COR-L47 (cell line): ENCODE results near the gene EVI2A.
"Not testable (repeated sequence)": the region's sequence is repeated elsewhere in the genome, so short reads cannot be mapped to it uniquely, and the experiment has no call there.

Source experiments
- DNase-seq: peaks from one replicate; lab custom pipeline; 2025; lab: John Stamatoyannopoulos, UW

The EVI2A gene

DNA sequence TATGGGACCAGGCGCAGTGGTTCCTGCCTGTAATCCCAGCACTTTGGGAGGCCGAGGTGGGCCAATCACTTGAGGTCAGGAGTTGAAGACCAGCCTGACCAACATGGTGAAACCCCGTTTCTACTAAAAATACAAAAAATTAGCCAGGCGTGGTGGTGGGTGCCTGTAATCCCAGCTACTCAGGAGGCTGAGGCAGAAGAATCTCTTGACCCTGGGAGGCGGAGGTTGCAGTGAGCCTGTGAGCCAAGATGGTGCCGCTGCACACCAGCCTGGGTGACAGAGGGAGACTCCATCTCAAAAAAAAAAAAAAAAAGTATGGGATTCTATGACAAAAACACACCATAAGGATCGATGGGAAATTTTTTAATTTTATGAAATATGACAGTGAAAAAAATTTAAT is 9.2 kb downstream of the EVI2A start:
- DNase-seq: not testable (repeated sequence)

DNA sequence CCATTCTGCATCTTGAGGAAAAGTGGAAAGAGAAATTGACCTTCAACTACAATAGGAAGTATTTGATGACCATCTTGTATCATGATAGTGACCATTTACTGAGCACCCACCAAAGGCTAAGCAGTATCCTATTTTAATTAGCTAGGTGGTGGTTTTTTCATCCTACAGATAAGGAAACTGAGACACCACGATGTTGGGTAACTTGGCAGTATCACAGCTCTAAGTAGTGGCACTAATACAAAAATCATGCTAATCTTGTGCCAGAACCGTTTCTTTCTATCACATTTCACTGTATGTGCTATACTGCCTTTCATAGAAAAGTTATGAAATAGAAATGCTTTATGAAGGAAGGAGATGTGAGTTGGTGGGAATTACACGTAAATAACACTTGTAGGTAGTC is 9.9 kb downstream of the EVI2A start:
- no peak for DNase-seq

DNA sequence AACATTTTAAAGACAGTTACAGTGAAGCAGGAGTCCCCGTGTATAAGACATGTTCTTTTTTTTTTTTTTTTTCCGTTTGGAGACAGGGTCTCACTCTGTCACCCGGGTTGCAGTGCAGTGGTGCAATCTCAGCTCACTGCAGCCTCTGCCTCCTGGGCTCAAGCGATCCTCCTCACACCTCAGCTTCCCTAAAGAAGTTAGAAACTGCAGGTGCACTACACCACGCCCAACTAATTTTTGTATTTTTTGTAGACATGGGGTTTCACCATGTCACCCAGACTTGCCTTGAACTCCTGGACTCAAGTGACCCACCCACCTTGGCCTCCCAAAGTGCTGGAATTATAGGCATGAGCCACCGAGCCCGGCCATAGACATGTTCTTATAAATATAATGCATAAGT is 10.5 kb downstream of the EVI2A start:
- DNase-seq: no peak

DNA sequence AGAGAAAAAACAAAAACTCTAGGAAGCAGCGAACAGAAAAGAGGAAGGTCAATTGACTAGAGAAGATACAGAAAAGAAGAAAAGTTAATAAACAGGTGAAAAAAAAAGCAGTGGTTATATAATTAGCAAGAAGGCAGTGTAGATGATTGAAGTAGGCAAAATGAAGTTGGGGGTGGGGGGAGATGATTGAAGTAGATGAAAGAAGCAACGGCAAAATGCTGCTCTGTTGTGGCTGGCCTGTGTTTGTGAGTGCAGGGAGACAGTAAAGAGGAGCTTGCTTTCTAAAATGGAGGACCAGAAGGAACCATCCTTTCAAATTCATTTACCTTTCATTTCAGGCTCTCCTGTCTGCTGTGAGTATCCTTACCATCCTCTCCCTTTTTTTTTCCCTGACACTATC is 11.2 kb downstream of the EVI2A start:
- no peak for DNase-seq

DNA sequence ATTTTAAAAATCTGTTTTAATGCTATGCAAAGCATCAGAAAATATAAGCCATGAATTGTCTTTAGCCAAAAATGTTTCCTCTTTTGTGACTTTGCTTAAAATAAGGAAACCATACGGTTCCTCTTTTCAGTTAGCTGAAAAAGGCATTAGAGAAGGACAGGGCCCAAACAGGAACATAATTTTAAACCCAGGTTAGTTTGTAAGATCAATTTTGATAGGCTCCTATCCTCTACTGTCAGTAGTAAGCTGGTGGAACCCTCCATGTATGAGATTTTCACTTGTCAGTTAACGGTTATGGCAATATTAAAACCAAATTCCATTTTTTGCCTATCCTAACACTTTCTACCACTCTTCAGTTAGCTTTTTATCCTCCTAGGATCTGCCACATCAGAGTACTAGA is 11.9 kb downstream of the EVI2A start:
- no peak for DNase-seq

DNA sequence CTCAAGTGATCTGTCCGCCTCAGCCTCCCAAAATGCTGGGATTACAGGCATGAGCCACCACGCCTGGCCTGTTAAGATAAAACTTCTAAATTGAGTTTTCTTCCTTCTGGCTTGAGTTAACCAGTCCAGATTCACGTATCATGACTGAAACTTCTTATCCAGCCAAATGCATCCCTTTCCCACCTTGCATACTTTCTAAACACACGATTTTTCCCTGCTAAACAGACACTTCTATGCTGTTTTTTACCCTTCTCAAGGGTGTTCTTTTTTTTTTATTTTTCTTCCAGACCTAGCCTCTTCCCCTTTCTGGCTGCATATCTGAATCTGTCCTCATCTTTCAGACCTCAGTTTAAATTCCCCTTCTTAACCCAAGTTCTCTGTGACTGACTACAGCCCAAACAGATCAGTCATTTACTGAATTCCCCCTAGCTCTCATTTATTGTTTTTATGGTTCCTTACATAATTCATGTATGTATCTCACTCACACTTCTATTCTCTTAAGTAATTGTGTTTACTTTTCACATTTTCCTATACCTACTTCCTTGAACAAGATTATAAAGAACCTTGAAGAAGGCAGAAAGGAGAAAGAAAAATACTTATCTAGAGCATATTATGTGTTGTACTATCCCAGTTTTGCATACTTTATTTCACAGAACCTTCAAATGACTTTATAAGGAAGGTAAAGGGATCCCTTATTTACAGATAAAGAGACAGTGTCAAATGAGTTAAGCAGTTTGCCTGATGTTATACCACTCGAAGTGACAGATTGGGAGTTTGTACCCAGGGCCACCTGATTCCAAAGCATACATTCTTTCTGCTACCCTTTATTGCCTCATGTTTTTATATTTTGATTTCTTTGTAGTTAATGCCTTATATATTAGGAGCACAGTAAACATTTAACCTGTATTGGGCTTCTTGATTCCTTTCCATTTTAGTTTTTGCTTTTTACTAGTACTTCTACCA is 12.8 kb downstream of the EVI2A start:
- DNase-seq: no peak

DNA sequence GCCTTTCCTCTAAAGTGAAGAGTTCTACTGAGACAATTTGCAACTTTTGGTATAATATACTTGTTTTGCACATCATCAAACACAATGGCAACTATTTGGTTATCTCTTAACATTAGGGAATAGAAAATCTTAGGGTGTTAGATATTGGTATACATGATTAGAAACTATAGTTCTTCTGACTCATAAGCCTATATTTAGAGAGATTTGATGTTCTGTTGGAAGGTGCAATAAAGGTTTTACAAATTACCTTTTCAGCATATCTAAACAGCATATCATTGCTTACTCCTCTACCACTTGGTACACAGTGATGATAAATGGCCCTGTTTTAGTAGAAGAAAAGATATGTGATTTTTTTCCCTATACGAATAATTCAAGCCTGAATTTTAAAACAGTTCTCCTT is 13.8 kb downstream of the EVI2A start:
- DNase-seq: no peak

DNA sequence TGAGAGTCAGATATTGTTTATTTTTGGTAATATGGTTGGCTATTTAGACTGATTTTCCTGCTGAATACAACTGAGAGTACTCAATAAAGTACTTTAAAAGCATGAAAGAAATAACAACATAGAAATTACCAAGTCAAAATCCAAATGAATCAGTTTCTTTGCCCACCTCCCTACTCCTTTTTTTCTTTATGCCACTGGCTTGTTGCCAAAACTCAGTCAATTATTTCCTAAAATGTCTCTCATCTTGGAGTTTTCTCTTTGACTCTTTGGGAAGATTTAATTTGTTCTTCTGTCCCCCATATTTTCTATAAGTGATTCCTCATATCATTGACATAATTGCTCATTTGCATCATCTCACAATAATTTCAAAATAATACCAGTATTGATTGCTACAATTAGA is 21.8 kb downstream of the EVI2A start:
- no peak for DNase-seq

DNA sequence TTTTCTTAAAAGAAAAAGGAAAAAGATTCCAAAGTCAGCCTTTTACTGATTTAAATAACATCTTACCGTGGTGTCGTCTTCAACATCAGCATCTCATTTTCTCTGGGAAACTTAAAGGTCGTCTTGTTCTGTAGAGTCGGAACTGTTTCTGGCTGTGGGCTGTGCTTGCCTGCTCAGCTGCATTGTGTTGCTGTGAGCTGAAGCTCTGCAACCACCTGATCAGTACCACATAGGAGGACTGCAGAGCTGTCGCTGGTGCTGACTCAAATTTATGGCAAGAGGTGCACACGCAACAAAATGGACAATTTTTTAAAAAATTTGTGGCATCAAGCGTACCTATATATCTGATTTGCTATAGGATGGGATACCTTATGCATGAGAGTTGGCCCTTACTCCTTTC is 24.3 kb downstream of the EVI2A start, which contains the start of gene OMG:
Gene OMG, minus strand, starts transcription at position 150 of the 400 bp plus-strand sequence. CDS start 908 bp downstream, outside the sequence.
- DNase-seq: no peak

DNA sequence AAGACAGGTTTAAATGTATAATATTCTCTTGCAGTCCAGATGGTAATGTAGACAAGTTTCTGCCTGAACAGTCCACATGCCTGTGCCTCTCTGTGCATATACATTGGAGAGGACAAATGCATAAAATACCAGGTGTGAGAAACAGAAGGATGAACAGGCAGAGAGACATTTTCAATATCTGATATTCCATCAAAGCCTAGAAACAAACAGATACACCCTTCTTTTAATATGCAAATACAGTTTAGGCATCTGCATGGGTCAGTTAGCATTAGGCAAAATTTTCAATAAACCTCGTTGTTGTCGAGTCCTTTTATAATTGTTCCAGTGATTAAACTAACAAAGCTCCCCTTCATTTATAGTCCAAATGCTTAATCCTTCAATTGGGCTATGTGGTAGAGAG is 25.3 kb downstream of the EVI2A start:
- no peak for DNase-seq

DNA sequence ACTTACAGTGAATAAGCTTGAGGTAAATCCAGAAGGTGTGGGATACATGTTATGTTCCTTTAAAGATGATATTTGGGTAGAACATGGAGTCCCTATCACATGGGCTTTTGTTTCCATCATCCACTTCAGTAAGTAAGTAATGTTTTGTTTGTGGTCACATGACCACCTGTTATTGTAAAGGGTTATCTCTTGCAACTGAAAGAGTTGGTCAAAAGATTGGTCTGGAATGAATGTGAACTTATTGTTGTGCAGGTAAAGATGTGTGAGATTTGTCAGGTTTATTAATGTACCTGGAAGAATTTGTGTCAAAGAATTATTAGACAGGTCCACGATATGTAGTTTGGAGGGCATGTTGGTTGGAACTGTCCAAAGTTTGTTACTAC is 25.9 kb downstream of the EVI2A start:
- DNase-seq: no peak

DNA sequence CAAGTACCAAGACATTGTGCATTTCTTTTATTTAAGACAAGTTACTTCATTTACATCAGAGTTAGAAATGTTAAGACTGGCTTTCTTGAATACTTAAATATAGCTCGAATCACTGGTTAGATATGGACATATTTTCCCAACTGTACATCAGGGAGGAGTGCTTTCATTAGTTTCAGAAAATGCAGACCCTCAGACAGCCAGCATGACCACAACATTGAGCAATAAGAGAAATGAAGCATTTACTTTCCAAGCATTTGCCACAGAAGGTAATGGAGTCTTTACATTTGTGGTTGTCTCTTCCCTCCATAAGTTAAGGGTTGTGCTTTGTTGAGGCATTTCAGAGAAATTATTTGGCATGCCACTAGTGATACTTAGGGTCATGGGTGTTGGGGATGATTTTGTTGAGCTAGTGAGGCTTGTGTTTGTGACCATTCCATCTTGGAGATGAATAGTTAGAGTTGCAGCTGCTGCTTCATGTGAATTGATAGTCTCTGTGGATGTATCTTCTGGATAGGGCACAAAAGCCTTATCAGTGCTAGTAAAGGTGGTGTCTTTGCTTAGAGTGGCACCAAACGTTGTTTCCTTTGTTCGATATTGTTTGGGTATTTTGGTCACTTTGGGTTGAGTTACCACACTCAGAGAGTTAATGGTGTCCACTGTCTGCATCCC is 26.5 kb downstream of the EVI2A start:
- no peak for DNase-seq

DNA sequence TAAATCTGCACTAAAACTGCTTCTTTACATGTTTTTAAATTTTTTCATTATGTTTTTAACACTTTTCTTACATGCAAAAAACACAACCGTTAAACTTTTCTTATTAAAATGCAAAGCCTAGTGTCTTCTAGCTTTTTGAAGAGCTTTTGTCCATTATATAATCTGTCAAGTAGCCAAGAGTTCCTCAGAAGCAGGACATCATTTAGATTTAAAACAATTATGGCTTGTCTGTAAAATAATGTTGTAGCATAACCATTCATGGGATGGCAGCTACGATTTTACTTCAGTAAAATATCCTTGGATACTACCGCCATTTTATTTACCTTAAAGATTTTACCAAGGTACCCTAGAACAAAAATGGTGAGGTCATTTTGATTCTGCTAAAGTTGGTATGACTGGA is 27.2 kb downstream of the EVI2A start:
- no peak for DNase-seq

DNA sequence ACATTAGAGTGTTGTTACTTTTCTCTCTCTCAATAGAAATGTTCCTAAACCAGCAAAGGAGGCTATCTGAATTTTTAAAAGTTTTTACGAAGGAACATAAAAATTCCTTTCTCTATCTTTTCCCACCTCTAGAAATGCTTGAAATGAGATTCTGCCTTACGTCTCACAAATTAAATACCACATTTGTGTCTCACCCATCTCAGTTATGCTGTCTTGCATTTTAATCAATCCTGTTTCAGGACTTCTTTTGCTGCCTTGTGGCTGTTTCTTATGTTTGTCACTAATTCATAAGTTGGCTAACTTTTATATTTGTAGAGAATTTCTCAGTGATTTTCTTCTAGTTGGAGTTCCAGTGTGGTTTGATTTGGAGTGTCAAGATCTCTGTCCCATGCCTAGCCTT is 27.8 kb downstream of the EVI2A start:
- DNase-seq: no peak

DNA sequence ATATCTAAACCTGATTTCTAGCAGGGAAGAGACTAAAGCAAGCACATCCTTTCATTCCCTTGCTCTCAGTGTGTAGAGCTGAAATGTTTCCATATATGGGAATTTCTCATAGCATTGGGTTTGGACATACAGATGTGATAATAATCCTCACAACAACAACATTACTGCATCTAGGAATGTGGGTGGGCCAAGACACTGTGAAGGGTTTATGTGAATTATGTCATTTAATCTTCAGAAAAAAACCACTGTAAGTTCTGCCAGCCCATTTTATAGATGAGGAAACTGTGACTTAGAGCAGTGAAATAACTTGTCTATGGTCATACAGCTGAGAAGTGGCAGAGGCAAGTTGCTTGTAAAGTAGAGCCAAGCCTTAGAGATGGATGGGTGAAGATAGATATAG is 29.6 kb downstream of the EVI2A start:
- DNase-seq: no peak

DNA sequence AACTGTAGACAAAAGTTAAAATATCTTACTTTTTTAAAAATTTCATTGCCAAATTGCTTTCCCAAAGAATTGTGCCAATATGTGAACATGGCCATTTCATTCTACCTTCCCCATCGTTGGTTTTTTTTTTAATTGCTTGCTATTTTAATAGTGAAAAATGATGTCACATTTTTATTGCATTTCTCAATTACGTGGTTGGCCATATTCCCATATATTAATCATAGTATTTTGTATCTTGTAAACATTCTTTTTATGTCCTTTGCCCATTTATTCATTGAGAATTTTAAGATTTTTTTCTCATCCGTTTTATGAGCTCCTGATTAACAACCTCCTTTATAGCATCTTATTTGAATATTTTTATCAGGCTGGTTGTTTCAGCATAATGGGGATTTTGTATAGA is 31.6 kb downstream of the EVI2A start:
- no peak for DNase-seq

DNA sequence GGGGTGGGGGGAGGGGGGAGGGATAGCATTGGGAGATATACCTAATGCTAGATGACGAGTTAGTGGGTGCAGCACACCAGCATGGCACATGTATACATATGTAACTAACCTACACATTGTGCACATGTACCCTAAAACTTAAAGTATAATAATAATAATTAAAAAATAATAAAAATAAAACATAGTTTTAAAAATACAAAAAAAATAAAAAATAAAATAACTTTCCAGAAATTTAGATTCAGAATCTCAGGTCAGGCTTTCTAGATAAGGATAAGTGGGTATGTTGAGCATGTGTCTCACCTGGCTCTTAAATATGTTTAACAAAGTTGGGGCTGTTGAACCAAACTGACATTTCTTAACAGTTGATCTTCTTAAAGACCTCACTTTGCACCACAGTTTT is 33.5 kb downstream of the EVI2A start:
- DNase-seq: not testable (repeated sequence)

DNA sequence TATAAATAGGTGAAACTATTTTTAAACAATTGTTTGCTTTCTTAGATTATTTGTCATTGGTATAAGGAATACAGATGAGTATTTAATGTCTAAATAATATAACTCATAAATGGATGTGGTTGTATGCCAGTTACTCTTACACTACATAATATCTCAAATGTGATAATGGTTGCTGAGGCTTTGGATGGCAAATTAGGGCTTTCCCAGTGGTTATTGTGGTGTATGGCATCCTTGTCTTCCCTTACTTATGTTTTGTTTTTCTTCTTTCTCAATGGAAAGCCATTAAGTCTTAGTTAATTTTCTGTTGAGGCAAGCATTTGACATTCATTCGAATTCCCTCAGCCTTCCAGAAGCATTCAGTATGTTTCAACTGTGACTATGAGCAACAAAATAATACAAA is 34.8 kb downstream of the EVI2A start:
- no peak for DNase-seq

DNA sequence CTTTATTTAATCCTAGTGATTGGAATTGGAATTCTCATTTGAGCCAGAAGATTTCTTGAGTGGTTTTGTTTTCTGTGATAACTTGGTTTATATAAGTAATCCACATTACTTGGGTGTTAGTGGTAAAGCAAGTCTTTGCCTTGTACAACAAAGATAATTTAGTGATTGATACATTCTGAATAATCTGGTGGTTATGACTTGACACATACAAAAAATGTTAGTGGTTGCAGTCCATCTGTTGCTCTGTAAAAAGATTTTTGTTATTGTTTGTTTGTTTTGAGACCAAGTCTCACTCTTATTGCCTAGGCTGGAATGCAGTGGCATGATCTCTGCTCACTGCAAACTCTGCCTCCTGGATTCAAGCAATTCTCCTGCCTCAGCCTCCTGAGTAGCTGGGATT is 37.6 kb downstream of the EVI2A start:
- DNase-seq: no peak

DNA sequence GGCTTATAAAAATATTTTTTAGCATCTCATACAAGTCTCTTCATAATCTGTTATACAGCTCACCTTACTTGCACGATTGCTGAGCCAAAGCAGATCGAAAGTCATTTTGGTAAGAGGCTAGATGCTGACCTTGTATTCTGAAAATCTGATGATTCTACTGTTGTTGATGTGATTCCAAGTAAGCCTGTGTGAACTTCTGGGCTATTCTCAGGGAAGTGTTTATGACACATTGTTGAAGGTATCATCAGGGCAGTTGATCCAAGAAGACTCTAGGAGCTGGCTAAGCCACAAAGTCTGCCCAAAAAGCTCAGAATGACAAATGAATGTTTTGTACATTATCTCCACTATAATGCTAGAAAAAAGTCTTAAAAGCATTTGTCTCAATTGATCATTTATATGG is 40.4 kb downstream of the EVI2A start:
- DNase-seq: no peak

DNA sequence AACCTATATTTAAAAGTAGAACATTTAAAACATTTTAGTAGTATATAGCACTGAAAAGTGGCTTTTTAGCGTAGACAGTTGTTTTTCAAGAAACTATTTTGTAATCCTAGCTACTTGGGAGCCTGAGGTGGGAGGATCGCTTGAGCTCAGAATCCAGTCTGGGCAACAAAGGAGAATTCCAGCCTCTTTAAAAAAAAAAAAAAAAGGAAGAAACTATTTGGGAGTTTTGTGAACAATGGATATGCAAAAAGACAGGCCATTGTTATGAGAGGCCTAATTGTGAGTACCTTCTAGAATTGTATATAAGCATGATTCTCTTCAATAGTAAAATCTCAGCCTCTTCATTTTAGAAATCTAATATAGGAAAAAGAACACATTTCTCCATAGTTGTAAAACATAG is 42.0 kb downstream of the EVI2A start:
- DNase-seq: no peak

DNA sequence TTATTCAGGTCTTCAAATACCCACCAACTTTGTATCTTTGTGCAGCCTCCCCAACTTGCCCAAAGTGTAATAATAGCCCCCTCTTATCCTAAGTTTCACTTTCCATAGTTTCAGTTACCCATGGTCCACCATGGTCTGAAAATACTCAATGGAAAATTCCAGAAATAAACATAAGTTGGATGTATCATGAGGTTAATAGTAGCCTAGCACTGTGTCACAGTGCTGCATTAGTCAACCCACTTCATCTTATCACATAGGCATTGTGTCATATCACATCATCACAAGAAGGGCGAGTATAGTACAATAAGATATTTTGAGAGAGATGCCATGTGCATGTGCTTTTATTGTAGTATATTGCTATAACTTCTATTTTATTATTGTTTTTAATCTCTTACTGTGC is 46.3 kb downstream of the EVI2A start:
- no peak for DNase-seq

DNA sequence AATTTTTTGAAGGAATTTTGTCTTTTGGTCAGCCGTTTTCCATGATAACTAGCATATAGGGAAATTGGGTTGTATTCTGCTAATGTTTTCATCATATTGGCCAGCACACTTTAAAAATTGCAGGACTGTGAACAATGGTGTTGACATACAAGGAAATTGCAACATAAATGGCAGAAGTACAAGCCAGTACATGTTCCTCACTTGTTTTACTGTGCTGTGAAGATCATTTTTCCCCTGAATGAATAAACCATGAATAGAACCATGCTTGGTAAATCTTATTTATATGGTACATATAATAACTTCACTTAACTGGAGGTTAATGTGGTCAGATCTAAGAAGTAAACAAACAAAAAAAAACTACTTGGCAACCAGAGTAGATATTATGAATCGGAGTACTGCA is 47.2 kb downstream of the EVI2A start:
- peak; percentile 5 for DNase-seq

DNA sequence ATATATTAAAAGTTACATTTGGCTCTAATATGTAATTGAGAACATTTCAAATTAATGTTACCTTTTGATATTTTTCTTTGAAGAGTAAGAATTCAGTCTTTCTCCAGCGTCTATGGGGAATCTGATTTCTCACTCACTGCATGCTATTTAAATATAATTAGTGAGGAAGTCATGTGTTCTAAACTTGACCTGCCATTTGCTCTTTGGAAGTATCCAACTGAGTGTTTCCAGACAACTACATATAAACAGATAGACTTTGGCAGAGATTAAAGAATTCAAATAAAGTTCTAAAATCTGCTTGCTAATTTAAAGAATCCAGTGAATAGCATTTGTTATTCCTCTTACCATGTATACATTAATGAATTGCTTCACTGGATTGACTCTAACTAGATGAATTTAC is 47.9 kb downstream of the EVI2A start:
- no peak for DNase-seq
